Fibroblast of the conjunctiva (primary cell): ENCODE results near the gene SLC6A12.
"Not testable (repeated sequence)": the region's sequence is repeated elsewhere in the genome, so short reads cannot be mapped to it uniquely, and the experiment has no call there.

Experiments used
- DNase-seq: peaks from one replicate; pipeline ENCODE4 v3.0.0-alpha.2; 2010; ENCODE audit warnings: low read depth

SLC6A12 gene

GRCh38 chr12:214003-214741 is at the start of gene SLC6A12:
TSS of gene SLC6A12 (minus strand) at chr12:214157. CDS start at chr12:209986, 4,171 bp downstream.
- no peak for DNase-seq

- no peak for DNase-seq
Observed at GRCh38 chr12:263574-263973, 49.6 kb upstream of the SLC6A12 start.

DNA sequence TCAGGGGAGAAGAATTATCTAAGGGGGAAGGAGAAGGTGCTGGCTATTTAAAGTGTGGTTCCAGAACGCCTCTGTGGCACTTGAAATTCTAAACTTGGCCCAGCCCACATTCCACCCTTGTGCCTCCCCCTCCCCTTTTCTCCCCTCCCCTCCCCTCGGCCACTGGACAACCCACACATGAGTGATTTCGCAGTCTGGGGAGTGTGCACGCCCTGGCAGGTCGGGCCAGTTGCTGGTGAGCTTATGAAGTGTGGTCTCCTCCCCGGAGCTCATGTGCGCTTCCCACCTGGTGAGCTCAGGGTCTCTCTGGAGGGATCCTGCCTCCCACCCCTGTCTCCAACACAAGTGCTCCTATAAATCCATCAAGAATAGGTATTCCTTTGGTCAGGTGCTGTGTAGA is 48.9 kb upstream of the SLC6A12 start, which contains the start of gene SLC6A13:
Gene SLC6A13, minus strand, starts transcription at position 20 of the 400 bp plus-strand sequence. CDS start 2,784 bp downstream, outside the sequence.
- no peak for DNase-seq

- no peak for DNase-seq
Observed at GRCh38 chr12:262113-262512, 48.2 kb upstream of the SLC6A12 start.

GRCh38 chr12:257521-258321 is 43.8 kb upstream of the SLC6A12 start:
- DNase-seq, result no peak

DNA sequence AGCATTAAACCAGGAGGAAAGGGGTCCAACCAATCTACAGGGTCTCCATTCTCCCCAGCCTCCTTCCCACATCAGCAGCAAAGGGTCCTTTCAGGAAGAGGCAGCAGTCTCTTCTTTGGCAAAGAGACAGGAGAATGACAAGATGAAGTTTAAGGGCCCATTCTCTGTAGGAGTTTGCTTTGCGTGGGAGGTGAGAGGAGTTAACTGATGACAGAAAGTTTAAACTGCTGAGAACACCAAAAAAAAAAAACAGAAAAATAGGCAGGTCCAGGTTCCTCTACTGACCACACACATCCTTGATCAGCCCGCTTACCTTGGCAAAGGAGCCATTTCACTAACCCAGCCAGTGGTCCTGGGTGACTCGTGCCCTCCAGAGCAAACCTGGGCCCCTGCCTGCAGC is 43.0 kb upstream of the SLC6A12 start:
- DNase-seq, result no peak

GRCh38 chr12:256225-256624 is 42.3 kb upstream of the SLC6A12 start:
- DNase-seq, result no peak

DNA sequence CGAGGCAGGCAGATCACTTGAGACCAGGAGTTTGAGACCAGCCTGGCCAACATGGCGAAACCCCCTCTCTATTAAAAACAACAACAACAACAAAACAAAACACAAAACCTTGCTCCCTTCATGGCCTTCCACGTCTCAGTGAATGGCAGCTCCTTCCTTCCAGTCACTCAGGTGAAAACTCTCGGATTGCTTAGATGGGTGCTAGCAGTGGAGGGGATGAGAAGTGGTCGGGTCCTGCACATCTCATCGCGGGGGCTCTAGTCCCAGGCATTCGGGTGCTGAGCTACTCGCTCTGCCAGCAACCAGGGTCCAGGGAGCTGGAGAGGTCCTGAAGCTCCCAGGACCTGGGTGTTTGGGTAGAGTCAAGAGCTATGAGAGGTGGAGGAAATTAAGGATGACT is 41.0 kb upstream of the SLC6A12 start:
- DNase-seq, result no peak

- no peak for DNase-seq
Observed at GRCh38 chr12:254039-254438, 40.1 kb upstream of the SLC6A12 start.

DNA sequence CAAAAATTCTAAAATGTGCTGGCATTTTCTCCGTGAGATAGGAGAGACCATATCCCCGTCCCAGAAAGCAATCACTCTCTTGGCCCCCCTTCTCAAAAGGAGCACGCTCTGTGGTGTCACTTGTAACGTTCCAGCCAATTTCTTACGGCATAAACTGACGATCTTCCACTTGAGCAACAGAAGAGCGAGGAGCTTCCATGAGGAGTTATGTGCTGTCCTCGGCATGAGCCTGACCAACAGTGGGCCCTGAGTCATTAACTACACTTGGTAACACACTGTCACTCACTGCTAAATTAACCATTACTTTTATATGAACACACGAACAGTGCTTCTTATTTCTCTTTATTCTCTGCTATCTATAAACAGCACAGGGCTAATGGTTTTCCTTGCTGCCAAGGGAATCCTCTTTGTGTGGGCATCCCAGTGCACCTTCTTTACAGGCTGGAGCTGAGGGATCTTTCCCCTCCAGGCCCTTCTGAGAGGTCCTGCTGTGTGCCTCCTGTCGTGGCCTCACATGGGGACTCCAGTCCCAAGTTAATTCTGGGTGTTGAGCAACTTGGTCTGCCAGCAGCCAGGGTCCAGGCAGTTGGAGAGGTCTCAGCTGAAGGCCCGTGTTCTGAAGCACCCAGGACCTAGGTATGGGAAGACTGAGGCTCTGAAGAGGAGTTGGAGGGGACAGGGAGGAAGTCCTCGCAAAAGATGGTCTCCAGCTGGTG is 39.3 kb upstream of the SLC6A12 start:
- DNase-seq, result no peak

DNA sequence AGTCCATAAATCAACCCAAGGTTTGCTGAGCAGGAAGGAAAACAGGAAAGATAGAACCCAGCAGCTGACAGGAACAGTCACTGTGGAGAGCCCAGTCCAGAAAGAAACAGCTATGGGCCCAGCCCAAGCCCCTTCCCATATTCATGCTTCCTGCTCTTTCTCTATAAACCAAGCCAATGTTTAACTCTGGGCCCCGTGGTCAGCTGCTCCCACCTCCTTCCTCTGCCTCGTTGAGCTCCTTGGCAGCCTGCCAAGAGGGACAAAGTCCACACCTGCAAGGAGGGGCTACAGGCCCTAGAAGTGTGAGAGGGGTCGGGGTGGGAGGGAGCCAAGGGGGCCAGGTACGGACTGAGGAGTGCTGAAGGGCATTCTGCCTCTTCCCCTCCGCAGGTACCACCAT is 38.7 kb upstream of the SLC6A12 start:
- DNase-seq, result no peak

- DNase-seq, result no peak
Observed at GRCh38 chr12:247271-247670, 33.3 kb upstream of the SLC6A12 start.

- DNase-seq, result no peak
Observed at GRCh38 chr12:243381-243780, 29.4 kb upstream of the SLC6A12 start.

GRCh38 chr12:242496-242895 is 28.5 kb upstream of the SLC6A12 start:
- no peak for DNase-seq

- no peak for DNase-seq
Observed at GRCh38 chr12:241266-241665, 27.3 kb upstream of the SLC6A12 start.

DNA sequence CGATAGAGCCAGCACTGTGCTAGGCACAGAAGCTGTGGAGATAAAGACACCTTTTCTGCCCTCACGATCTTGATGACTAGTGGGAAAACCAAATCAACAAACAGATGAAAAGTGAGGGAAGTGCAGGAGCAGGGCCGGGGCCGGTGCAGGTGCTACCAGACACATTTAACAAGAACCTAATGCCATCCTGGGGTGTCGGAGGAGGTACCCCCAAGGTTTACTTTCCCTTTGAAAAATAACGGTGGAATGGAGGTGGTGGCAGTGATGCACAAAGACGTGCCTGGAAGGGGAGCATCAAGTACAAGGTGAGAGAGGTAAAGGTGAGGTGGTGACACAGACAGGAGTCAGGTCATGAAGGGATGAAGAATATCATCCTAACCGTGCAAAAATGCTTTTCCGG is 26.6 kb upstream of the SLC6A12 start:
- DNase-seq, result no peak

GRCh38 chr12:238736-239398 is 24.9 kb upstream of the SLC6A12 start:
- DNase-seq, result no peak

DNA sequence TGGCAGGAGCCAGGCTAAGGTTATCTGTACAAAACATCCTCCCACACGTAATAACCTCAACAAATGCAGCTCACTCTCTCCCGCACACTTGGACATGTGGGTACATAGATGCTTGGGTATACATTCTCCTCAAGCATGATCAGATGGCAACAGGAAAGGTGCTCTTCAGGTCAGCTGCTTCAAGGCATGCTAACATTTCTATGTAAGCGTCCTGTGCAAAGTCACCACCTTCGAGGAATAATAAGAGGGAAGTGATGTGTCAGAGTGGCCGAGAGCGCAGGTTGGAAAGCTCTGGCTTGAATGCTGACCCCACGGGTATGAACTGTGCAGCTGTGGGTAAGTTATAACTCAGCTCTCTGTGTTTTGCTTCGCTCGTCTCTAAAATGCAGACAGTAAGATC is 24.2 kb upstream of the SLC6A12 start:
- DNase-seq, result no peak

- DNase-seq, result no peak
Observed at GRCh38 chr12:237026-237815, 23.3 kb upstream of the SLC6A12 start.

GRCh38 chr12:236445-236844 is 22.5 kb upstream of the SLC6A12 start:
- DNase-seq, result no peak

- DNase-seq, result not testable (repeated sequence)
Observed at GRCh38 chr12:235967-236366, 22.0 kb upstream of the SLC6A12 start.
